GM21717 (cell line): ENCODE measurements around the gene INSL3.
A peak's percentile ranks its signal among the peaks of the same experiment; 100 is the strongest.

ENCODE experiments used
- ATAC-seq: cut with Tn5 transposase; IDR thresholded peaks from one replicate; pipeline ENCODE4 v1.9.1; 2021; ENCODE audit warnings: mild to moderate bottlenecking, moderate library complexity; ENCODE audit not compliant: unreplicated experiment

INSL3 gene

DNA sequence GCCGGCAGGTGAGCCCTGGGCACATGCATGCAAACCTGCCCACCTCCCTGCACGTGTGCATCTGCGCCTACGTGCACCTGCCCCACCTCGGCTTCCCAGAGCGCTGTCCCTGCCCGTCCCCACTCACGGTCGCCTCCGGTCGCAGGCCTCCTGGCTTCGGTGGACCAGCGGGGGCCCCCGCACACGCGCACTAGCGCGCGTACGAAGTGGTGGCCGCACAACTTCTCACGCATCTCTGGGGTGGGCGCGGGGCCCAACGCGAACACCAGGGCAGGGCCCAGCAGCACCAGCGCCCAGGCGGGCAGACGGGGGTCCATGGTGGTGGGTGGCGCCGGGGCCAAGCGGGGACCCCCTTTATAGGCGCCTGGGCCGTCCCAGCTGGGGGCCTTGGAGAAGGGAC, at the start of gene INSL3:
TSS of gene INSL3 (minus strand) at position 330 of the 400 bp plus-strand sequence. CDS start at position 317, 13 bp downstream.
- ATAC-seq: no peak

- ATAC-seq: no peak
These were observed 47.8 kb upstream of the INSL3 start for GRCh38 chr19:17869114-17869608.

GRCh38 chr19:17868669-17869068, 47.4 kb upstream of the INSL3 start:
- no peak for ATAC-seq

- ATAC-seq: no peak
These were observed 45.7 kb upstream of the INSL3 start for GRCh38 chr19:17866964-17867486.

DNA sequence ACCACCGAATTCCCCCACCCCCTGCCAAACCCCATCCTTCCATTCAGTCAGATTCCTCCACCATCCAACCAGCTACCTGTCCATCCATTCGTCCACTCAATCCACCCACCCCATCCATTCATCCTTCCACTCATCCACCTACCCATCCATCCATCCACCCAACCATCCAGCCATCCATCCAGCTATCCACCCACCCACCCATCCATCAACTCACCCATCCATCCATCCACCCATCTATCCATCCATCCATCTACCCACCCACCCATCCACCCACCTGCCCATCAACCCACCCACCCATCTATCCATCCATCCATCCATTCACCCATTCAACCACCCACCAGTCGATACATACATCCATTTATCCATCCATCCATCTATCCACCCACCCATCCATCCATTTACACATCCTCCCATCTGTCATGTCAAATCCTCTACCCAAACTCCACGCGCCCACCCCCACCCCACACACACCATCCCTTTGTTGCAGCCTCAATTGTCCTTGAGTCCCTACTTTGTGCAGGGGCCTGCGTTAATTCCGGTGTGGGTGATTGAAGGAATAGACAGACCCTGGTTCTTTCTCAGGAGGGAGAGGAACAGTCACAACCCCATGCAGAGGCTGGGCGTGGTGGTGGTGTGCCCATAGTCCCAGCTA, 45.1 kb upstream of the INSL3 start:
- no peak for ATAC-seq

DNA sequence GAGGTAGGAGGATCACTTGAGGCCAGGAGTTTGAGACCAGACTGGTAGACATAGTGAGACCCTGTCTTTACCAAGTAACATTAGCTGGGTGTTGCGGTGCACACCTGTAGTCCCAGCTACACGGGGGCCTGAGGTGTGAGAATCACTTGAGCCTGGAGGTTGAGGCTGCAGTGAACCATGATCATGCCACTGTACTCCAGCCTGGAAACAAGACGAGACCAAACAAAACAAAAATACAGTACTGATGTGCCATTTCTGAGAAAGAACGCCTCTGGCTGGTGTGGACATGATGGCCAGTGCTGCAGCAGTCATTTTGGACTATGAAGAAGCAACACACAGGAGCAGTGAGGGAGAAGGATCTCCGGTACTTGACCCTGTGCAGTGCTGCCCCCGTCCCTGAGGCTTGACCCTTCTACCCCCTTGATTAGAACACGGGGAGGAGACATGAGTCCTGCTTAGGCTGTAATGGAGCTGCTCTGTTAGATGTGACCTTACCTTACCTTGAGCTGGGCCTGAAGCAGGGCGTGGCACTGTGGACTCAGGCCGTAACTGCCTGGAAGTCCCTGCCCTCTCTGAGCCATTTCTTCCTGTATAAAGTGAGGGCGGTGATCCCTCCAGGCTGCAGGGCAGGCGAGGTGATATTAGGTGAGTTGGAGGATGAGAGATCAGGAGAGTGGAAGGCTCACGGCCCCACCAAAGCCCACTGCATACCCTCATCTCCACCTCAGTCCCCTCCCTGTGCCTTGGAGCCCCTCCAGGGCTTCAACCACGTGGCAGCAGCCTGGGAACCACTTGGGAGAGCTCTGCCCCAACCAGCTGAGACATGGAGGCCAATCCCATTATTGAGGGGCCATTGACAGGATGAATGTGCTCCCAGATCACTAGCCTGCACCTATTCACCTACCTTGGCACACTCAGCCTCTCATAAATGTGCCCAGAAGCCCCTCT, 44.3 kb upstream of the INSL3 start:
- ATAC-seq: no peak

GRCh38 chr19:17863520-17864182, 42.3 kb upstream of the INSL3 start:
- no peak for ATAC-seq

GRCh38 chr19:17862711-17863519, 41.6 kb upstream of the INSL3 start:
- no peak for ATAC-seq

- ATAC-seq: no peak
These were observed 40.5 kb upstream of the INSL3 start for GRCh38 chr19:17861542-17862402.

GRCh38 chr19:17860993-17861360, 39.7 kb upstream of the INSL3 start:
- no peak for ATAC-seq

GRCh38 chr19:17860331-17860992, 39.1 kb upstream of the INSL3 start:
- ATAC-seq: no peak

GRCh38 chr19:17859533-17860330, 38.4 kb upstream of the INSL3 start, which contains the start of gene RPL18A:
RPL18A (plus strand) TSS chr19:17859910; CDS start chr19:17859957, 47 bp downstream.
- peak; percentile 82 for ATAC-seq

DNA sequence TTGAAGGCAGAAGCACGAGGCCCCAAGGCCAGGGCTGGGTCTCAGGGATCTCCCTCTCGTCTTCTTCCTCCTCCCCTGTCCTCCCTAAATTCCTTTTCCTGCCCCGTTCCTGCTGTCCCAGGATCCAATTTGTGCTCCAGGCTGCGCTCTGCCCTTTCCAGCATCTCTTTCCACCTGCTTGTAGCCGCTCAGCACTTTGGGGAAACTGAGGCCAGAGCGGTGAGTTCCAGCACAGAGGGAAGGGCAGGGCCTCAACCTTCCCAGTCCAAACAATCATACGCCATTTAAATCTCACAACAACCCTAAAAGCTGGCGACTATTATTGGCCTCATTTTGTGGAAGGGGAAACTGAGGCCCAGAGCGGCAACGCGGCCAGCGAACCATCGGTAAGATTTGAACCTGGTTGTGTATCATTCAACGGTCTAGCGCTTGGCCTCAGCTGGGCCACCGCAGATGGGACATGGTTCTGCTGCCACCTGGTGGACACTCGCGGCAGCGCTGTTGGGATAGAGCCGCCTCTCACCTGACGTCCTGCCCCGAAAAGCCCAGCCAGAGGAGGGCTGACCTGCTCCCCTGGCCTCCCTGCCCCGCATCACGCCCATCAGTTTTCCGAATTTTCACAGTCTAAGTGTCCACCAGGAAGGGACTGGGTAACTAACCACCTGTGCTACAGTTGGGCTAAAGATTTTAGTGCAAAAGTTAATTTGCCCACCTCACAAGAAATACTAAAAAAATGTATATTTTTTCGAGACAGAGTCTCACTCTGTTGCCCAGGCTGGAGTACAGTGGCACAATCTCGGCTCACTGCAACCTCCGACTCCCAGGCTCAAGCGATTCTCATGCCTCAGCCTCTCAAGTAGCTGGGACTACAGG, 34.2 kb upstream of the INSL3 start:
- ATAC-seq: no peak

GRCh38 chr19:17854061-17854460, 32.7 kb upstream of the INSL3 start:
- ATAC-seq: no peak

- no peak for ATAC-seq
These were observed 27.4 kb upstream of the INSL3 start for GRCh38 chr19:17848595-17849292.
